MM.1S (cell line): ENCODE measurements around the gene DAAM2.

ENCODE experiments used
- EZH2 ChIP-seq: fragments of 300-600 bp; sonication (generic); optimal IDR thresholded peaks from 2 replicates; pipeline ENCODE3; 2017; ENCODE audit warnings: low read depth, mild to moderate bottlenecking, antibody characterized with exemption, low read length, mixed read lengths
- TF ChIP-seq, protein P1 (sequence below): fragments of 300-600 bp; sonication (generic); IDR thresholded peaks from 2 replicates; pipeline ENCODE4 v1.5.1; 2016; ENCODE audit warnings: antibody characterized with exemption, low read length, mixed read lengths

DNA sequence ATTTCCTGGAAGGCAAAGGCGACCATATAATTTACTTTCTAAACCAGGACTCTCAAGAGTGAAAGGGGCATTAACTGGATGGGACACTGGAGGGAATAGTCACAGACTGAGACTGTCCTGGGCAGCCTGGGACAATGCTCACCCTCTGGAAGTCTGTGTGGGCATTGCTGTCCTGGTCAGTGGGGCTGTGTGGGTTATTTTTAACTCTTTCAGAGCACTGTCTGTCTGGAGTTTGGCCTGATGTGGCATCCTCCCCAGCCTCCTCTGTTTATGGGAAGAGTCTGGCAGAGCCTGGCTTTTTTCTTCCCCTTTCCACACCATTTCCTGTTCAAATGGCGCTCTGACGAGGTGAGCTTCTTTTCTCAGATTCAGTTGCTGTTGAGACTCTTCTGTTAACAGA is 11.7 kb downstream of the DAAM2 start:
- TF ChIP-seq, protein P1, sequence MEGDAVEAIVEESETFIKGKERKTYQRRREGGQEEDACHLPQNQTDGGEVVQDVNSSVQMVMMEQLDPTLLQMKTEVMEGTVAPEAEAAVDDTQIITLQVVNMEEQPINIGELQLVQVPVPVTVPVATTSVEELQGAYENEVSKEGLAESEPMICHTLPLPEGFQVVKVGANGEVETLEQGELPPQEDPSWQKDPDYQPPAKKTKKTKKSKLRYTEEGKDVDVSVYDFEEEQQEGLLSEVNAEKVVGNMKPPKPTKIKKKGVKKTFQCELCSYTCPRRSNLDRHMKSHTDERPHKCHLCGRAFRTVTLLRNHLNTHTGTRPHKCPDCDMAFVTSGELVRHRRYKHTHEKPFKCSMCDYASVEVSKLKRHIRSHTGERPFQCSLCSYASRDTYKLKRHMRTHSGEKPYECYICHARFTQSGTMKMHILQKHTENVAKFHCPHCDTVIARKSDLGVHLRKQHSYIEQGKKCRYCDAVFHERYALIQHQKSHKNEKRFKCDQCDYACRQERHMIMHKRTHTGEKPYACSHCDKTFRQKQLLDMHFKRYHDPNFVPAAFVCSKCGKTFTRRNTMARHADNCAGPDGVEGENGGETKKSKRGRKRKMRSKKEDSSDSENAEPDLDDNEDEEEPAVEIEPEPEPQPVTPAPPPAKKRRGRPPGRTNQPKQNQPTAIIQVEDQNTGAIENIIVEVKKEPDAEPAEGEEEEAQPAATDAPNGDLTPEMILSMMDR, result no peak
- no peak for TF ChIP-seq EZH2
